Fibroblast of skin of right biceps (primary cell): ENCODE results near the gene METTL24.
"Not testable (repeated sequence)": the region's sequence is repeated elsewhere in the genome, so short reads cannot be mapped to it uniquely, and the experiment has no call there.

Experiments used
- DNase-seq: peaks from one replicate; pipeline ENCODE4 v3.0.0-alpha.2; 2013

Gene METTL24

DNA sequence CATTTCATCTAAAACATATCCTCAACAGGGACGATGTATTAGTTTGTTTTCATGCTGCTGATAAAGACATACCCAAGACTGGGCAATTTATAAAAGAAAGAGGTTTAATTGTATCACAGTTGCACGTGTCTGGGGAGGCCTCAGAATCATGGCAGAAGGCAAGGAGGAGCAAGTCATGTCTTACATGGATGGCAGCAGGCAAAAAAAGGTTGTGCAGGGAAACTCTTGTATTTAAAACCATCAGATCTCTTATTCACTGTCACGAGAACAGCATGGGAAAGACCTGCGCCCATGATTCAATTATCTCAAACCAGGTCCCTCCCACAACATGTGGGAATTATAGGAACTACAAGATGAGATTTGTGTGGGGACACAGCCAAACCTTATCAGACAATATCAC lies 48.7 kb downstream of the METTL24 start:
- not testable (repeated sequence) for DNase-seq

GRCh38 chr6:110307368-110307767 lies 50.8 kb downstream of the METTL24 start:
- no peak for DNase-seq

DNA sequence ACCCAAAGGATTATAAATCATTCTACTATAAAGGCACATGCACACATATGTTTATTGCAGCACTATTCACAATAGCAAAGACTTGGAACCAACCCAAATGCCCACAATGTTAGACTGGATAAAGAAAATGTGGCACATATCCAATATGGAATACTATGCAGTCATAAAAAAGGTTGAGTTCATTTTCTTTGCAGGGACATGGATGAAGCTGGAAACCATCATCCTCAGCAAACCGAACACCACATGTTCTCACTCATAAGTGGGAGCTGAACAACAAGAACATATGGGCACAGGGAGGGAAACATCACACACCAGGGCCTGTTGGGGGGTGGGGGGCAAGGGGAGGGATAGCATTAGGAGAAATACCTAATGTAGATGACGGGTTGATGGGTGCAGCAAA lies 52.3 kb downstream of the METTL24 start:
- DNase-seq: not testable (repeated sequence)

GRCh38 chr6:110303692-110304091 lies 54.5 kb downstream of the METTL24 start:
- DNase-seq: not testable (repeated sequence)

DNA sequence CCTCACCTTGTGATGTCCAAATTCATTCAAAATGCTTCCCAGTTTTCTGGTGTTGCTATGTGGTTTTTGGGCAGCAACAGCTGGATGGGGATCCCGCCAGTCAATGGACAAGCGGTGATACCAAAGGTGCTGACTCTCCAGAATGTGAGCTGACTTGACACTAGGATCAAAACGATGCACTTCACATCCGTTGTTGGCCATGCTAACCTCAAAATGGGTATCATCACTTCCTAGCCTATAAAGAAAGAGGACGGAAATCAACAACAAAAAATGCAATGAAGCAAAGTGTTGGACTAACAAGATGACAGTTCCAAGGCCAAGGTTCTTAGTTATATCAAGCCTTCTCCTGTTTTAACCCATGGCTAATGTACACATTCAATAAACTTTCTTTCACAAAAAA lies 59.2 kb downstream of the METTL24 start:
- no peak for DNase-seq

DNA sequence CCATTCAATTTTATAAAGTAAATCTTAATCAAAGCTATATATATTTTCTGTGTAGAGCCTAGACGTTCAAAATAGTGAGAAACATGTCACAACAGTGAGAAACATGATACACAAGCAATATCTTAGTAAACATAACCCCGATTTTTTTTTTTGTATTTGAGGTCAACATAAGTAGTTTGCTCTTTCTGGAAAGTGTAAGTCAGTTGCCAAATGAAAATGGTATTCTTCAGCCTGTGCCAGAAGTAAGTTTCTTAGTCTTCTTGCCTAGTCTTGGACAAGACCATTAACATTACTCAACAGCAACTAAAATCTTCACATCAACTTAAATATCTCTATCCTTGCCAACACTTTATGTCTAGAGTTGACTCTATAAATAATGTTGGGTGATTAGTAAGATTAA lies 59.7 kb downstream of the METTL24 start:
- no peak for DNase-seq

DNA sequence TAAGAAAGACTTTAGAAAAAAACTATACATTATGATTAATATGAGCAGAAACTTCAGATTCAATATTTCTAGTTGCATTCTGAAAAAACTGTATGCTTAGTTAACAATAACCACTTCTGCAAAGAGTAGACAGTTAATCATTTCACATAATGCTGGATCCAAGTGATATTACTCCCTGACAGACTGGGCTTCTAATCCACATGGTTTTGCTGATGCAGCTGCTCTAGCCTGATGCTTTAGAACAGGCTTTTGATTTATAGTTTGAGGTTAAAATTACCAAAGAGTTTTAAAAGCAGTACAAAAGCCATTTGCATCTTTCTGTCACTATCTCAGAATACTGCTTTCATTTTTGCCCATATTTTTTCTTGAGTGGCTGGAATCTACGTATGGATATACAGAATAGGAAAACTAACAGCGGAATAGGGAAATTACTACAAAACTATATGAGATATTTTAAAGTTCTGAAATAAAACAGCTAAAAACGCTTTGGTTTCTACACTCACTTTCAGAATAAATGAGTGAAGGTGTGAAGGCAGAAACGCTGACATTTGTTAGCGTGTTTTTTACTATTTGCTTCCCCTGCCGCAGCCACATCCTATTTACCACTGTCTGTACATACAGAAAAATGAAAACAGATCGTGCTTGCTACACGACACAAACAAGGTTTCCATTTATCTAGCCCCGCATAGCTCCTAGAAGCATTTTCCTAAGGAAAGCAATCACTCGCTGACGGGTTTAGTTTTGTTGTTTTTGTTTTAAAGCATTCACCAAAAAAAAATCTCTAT lies 61.7 kb downstream of the METTL24 start:
- no peak for DNase-seq

GRCh38 chr6:110295451-110296165 lies 62.5 kb downstream of the METTL24 start:
- no peak for DNase-seq

- DNase-seq: no peak
These were observed 70.4 kb downstream of the METTL24 start for GRCh38 chr6:110287462-110288341.

DNA sequence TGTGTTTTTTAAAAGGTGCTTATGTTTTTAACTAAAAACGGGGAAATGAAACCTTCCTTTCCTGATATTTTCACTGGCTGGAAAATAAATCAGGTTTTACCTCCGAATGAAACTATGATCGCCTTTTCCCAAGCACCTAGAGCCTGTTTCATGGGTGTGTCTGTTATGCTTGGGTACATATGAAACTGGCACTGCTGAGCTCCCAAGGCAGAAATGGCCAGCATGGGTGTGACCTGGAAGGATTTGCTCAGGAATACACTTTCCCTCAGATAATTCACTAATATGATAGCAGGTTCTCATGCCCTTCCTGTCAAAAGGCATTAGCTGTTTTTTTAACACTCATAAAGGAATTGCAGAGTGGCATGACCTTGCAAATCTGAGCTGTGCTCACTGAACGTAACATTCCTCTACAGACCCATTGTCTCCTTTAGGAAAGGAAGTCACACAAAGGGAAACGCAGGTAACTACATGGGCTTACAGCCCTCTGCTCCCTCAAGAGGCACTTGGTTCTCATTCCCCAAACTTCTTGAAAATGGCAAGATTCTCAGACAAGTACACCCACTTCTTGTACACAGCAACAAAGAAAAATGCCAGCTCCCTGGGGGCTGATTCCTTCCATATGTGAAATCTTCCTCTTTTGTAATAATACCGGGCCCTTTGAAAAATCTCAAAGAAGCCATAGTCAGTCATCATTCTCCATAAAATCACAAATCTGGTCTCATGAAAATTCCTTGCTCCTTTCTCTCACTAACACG lies 72.7 kb downstream of the METTL24 start:
- DNase-seq: no peak

- DNase-seq: no peak
These were observed 73.3 kb downstream of the METTL24 start for GRCh38 chr6:110284855-110285254.

GRCh38 chr6:110283657-110284056 lies 74.5 kb downstream of the METTL24 start:
- no peak for DNase-seq

- DNase-seq: no peak
These were observed 75.7 kb downstream of the METTL24 start for GRCh38 chr6:110282412-110282811.

DNA sequence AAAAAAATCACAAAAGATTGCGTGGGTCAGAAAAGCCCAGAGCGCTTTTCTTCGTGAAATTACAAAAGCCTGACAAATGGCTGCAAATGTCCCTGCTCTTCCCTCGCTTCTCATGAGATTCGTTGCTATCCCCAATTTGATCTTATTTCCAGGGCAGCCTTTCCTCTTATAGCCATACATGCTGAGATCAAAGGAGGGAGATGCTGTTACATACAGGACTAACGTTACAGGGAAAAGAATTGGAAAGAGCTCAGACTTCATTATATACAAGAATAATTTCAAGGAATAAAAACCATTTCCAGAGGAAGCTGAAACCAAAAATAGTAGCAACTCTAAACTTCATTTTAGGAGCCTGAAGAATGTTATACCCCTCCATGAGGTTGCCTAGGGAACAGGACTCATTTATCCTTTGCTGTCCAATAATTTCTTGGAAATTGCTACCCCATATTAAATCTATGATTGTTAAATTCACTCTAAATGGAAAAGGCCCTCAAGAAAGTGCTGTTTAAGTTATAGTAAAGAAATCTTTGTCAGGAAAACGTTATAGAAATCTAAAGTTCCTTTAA lies 81.0 kb downstream of the METTL24 start:
- no peak for DNase-seq

DNA sequence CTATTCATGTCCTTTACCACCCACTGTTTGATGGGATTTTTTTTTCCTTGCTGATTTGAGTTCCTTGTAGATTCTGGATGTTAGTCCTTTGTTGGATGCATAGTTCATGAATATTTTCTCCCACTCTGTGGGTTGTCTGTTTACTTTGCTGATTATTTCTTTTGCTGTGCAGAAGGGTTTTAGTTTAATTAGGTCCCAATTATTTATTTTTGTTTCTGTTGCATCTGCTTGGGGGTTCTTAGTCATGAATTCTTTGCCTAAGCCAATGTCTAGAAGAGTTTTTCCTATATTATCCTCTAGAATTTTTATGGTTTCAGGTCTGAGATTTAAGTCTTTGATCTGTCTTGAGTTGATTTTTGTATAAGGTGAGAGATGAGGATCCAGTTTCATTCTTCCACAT lies 85.4 kb downstream of the METTL24 start:
- DNase-seq: not testable (repeated sequence)

GRCh38 chr6:110271732-110272022 lies 86.5 kb downstream of the METTL24 start:
- no peak for DNase-seq

GRCh38 chr6:110270165-110270564 lies 88.0 kb downstream of the METTL24 start:
- DNase-seq: peak; percentile 57

DNA sequence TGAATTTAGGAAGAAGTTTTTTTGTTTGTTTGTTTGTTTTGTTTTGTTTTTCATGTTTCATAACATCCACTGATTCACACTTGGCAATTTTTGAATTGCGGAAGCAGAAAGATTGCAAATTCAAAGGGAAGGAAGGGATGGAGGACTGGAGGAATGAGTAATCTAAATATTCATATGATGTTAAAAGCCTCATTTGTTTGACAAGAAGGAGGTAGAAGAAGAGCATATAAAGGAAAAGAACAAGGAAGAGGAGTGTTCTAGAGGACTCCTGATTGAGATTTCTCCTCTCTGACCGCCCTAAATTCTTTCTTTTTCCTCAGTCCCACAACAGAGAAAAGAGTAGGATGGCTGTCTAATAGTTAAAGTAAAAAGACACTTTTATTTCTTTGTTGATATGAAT lies 88.5 kb downstream of the METTL24 start:
- no peak for DNase-seq

DNA sequence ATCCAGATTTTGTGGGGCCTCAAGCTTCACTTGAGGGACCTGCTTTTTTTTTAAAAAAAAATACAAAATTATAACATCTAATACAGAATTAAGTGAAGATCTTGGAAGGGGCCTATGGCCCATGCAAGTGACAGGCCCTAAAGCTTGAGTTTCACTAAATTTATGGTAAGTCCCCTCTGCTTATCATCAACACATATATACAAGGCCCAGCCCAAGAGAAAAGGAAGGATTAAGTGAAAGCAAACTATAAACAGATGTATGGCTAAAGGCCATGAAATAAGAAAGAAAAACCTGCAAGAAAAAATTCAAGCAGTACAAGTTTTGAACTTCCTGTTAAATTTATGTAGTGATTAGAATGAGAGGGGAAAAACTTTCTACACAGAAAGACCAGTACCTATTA lies 91.2 kb downstream of the METTL24 start:
- no peak for DNase-seq

DNA sequence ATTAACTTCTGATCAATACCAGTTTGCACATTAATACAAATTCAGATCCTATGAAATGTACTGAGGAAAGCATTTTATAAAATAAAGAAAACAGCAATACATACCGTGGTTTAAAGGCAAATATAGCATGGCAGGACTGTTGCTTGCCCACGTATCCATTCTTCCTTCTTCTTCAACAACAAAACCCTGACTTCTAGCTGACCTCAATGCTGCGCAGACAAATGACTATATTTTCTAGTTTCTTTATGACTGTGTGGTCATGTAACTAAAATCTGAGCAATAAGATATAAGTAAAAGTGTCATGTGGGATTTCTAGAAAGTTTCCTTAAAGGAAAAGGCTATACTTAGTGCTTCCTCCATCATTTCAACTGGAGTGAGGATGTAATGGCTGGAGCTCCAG lies 92.9 kb downstream of the METTL24 start:
- no peak for DNase-seq

DNA sequence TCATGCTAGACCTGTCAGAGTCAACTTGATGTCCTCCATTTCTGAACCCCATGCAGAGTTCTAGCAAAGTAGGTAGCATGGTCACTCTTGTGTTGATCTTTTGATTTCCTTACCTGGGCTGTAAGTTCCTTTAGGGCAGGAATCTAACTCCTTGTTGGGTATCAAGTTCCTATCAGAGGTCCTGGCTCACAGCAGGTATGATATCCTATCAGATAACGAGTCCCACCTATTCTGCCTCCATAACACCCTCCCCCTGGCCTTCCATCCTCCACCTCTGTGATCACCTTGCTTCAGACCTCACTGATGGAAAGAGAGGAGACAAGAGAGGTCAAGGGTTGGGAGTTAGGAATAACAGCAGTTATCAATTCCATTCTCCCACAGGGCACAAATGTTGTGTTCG lies 101.8 kb downstream of the METTL24 start:
- no peak for DNase-seq

GRCh38 chr6:110255211-110255750 lies 102.9 kb downstream of the METTL24 start:
- peak; percentile 22 for DNase-seq
